ENCODE measurements around the gene PARVA.

- TF ChIP-seq POLR2A (IDR thresholded peaks at IDR 0.05) (no peak), CTCF (IDR thresholded peaks at IDR 0.05) (no peak), EP300 (IDR thresholded peaks at IDR 0.05) (peak in 1 of 2 donors; percentile 6)
Observed at GRCh38 chr11:12417691-12418611, 40.6 kb downstream of the PARVA start.
